Transverse colon (tissue), 4 donors: ENCODE data around the gene CRELD2. TPM values are rescaled to one million over a fixed set of nuclear protein-coding genes. Genes with fewer than 3 reads are reported as not detected.

ENCODE experiments used
- DNase-seq: peaks from one replicate; pipeline ENCODE4 v3.0.0-alpha.2; 2019
- H3K27ac ChIP-seq, 4 donors: fragments of 200-600 bp; sonication (generic); 2 replicates each; pipeline ENCODE4 v1.5.1; 2016 to 2018; ENCODE audit warnings: inconsistent platforms in 4 of 4
- H3K27me3 ChIP-seq: fragments of 200-600 bp; sonication (generic); 2 replicates; pipeline ENCODE4 v1.5.1; 2017; ENCODE audit warnings: inconsistent platforms
- H3K36me3 ChIP-seq, 4 donors: fragments of 200-600 bp; sonication (generic); 2 replicates each; pipeline ENCODE4 v1.5.1; 2017 to 2019; ENCODE audit warnings: inconsistent platforms in 4 of 4
- H3K4me1 ChIP-seq, 4 donors: fragments of 200-600 bp; sonication (generic); 2 replicates each; pipeline ENCODE4 v1.5.1; 2017 to 2020; ENCODE audit warnings: inconsistent platforms in 4 of 4
- H3K4me3 ChIP-seq, 4 donors: fragments of 200-600 bp; sonication (generic); 1 replicate in 1 of 4; 2 replicates in 3 of 4; pipeline versions ENCODE4 v1.5.1 to v1.6.1; 2017 to 2019; ENCODE audit warnings: inconsistent platforms in 4 of 4
- H3K9me3 ChIP-seq, 2 donors: fragments of 200-600 bp; sonication (generic); 2 replicates each; pipeline ENCODE4 v1.5.1; 2017 to 2019; ENCODE audit warnings: inconsistent platforms in 2 of 2
- EP300 ChIP-seq: sonication (generic); formaldehyde crosslinking; IDR thresholded peaks from one replicate; pipeline ENCODE4 v1.6.1; 2017; ENCODE audit warnings: antibody characterized with exemption, low read depth
- POLR2A ChIP-seq: fragments of 450-650 bp; IDR thresholded peaks from one replicate; pipeline ENCODE4 v1.6.1; 2016; ENCODE audit warnings: antibody characterized with exemption, mild to moderate bottlenecking, moderate library complexity
- POLR2AphosphoS5 ChIP-seq, 3 donors: sonication (generic); formaldehyde crosslinking; IDR thresholded peaks; one replicate each; pipeline ENCODE4 v1.6.1; 2016; ENCODE audit warnings: antibody characterized with exemption in 3 of 3
- WGBS, 2 donors: methylation state at CpG; one replicate each; pipeline ENCODE4 v1.1.5; 2018; ENCODE audit warnings: low coverage in 1 of 2; 5-methylcytosine and 5-hydroxymethylcytosine counted together
- in situ Hi-C, 4 donors: fragments of 200-750 bp; cut with MboI; loops; one replicate each; pipeline versions ENCODE4 v1.15.0 to v1.15.1; 2017; ENCODE audit warnings: low sequenced_read_pairs in 3 of 4, low pct_ligation_motif_present in 1 of 4, low pct_unique_long_range_greater_than_20kb in 1 of 4
- intact Hi-C: fragments of 100-400 bp; cut with DNase I; formaldehyde crosslinking; loops from one replicate; pipeline ENCODE4 v1.15.1; 2023; ENCODE audit warnings: low total_unique reads
- total RNA-seq, 4 donors: library from RNA; depleted of rRNA; stranded (reverse); fragments of >200 nt; gene quantifications; one replicate each; pipeline ENCODE4 v1.1.0, GENCODE V29; 2016
- TF ChIP-seq, protein P1 (sequence below), 5 experiments: fragments of 200-600 bp in 3 of 5; fragments of 450-650 bp in 2 of 5; sonication (generic) in 3 of 5; IDR thresholded peaks; 1 replicate in 2 of 5; 2 replicates in 3 of 5; pipeline ENCODE4 v1.5.1; 2016 to 2017; ENCODE audit warnings: antibody characterized with exemption in 5 of 5, inconsistent platforms in 3 of 5, mild to moderate bottlenecking in 2 of 5, moderate library complexity in 1 of 5

Gene CRELD2
- total RNA-seq, 4 donors from 2014 or later = 31.0 to 37.9 (median 36.4) TPM

DNA sequence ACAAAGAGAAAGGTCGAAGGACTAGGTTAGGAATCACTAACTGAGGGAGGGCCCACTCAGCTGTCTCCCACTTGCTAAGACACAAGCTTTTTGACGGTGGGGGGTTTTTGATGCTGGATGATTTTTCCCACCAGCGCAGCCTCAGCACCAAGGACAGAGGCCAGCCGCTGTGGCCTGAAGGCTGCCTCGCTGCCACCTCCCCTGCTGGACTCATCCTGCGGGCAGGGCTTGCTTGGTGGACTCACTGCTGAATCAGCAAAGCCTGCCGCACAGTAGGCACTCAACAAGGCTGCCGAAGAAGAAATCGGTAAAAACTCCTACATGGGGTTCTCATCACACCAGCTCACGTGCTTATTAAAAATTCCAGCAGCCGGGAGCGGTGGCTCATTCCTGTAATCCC, 2.8 kb upstream of the CRELD2 start:
- no peaks in the 10 kb centered on the region for H3K27me3 ChIP-seq
- intact Hi-C loops = no loop called here
- peaks cover 12 to 23% (median 19%) of the 10 kb centered on the region in 4 donors for H3K4me1 ChIP-seq
- in situ Hi-C loops = loop anchor here in 1 of 4 donors (10.0 kb wide), 1 partner anchor 141 kb away; no protein-coding TSS in a partner anchor
- H3K27ac ChIP-seq = no peak overlapping the region
- no peaks in the 10 kb centered on the region for H3K9me3 ChIP-seq
- TF ChIP-seq EP300 = no peak
- TF ChIP-seq, protein P1, sequence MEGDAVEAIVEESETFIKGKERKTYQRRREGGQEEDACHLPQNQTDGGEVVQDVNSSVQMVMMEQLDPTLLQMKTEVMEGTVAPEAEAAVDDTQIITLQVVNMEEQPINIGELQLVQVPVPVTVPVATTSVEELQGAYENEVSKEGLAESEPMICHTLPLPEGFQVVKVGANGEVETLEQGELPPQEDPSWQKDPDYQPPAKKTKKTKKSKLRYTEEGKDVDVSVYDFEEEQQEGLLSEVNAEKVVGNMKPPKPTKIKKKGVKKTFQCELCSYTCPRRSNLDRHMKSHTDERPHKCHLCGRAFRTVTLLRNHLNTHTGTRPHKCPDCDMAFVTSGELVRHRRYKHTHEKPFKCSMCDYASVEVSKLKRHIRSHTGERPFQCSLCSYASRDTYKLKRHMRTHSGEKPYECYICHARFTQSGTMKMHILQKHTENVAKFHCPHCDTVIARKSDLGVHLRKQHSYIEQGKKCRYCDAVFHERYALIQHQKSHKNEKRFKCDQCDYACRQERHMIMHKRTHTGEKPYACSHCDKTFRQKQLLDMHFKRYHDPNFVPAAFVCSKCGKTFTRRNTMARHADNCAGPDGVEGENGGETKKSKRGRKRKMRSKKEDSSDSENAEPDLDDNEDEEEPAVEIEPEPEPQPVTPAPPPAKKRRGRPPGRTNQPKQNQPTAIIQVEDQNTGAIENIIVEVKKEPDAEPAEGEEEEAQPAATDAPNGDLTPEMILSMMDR (IDR thresholded peaks at IDR 0.05) = no peak
- no peak for TF ChIP-seq POLR2A
- no peak for TF ChIP-seq POLR2AphosphoS5 (IDR thresholded peaks at IDR 0.05)
- peaks cover 0 to 5% (median 2%) of the 10 kb centered on the region in 4 donors for H3K36me3 ChIP-seq
- no peak for DNase-seq
- no peak overlapping the region for H3K4me3 ChIP-seq
- WGBS, 2 donors = 87% methylated on average over 12 of the region's 12 CpGs; no CpG with 5 or more reads in 1 of the 2 donors

DNA sequence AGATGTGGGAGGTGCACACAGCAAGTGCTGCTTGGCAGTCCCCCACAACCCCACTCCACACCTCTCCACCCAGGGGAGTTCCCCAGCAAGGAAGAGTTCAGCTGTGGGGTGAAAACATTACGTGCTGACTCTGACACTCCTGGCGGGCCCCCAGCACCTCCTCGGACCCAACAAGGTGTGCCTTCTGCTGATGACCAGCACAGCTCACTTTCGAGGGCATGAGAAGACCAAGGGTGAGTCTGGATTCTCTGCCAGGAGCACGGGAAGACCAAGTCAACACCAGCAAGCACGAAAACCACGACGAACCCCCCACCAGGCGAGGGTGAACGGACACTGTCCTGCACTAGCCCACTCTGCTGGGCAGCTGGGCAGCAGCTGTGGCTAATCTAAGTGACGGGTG, 1.6 kb upstream of the CRELD2 start:
- no peak for DNase-seq
- Histone ChIP-seq H3K27ac (no peak overlapping the region), H3K27me3 (no peaks in the 10 kb centered on the region), H3K9me3 (no peaks in the 10 kb centered on the region), H3K4me1 (peaks cover 12 to 23% (median 19%) of the 10 kb centered on the region in 4 donors), H3K4me3 (peak overlapping the region in 1 of 4 donors; percentile 89), H3K36me3 (peaks cover 0 to 5% (median 2%) of the 10 kb centered on the region in 4 donors)
- no peak for TF ChIP-seq POLR2AphosphoS5 (IDR thresholded peaks at IDR 0.05)
- TF ChIP-seq, protein P1 (IDR thresholded peaks at IDR 0.05) = no peak
- no peak for TF ChIP-seq EP300
- no peak for TF ChIP-seq POLR2A
- 71 to 87% methylated on average over 3 to 11 of the region's 11 CpGs for WGBS, 2 donors
- intact Hi-C loops (no loop called here), in situ Hi-C loops (loop anchor here in 1 of 4 donors (10.0 kb wide), 1 partner anchor 142 kb away; no protein-coding TSS in a partner anchor)

DNA sequence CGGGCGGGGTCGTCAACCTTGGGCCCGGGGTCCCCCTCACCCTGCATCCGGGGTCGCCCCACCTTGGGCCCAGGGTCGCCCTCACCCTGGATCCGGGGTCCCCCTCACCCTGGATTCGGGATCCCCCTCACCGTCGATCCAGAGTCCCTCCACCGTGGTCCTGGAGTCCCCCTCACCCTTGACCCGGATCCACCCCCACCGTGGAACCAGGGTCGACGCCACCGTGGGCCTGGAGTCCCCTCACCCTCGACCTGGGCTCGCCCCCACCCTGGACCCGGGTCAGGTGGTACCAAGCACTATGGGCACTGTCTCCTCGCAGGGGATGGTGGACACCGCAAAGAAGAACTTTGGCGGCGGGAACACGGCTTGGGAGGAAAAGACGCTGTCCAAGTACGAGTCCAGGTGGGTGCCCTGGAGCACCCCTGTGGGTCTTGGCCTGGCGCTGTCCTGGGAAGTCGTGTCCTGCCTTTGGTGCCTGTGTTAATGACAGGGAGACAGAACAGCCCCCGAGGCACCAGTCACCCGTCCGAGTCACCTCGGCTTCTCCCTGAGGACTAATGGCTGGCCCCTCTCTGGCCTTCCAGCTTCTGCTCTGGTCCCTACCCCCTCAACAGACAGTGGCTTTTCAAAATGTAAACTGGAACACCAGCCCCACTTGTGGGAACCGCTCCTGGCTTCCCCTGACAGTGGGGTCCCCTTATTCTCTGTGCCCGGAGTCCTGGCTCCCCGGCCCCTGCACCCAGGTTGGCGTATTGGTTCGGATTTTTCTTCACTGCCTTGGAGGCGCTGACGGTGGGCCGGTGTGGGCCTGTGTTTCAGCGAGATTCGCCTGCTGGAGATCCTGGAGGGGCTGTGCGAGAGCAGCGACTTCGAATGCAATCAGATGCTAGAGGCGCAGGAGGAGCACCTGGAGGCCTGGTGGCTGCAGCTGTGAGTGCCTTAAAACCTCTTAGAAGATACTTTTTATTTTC, 762 bp downstream of the CRELD2 start:
- H3K27ac ChIP-seq = peak overlapping the region; percentile 94 to 97 (median 95)
- H3K4me1 ChIP-seq = peaks cover 12 to 23% (median 19%) of the 10 kb centered on the region in 4 donors
- H3K4me3 ChIP-seq = peak overlapping the region; percentile 69 to 89 (median 76)
- no peaks in the 10 kb centered on the region for H3K36me3 ChIP-seq
- H3K9me3 ChIP-seq = no peaks in the 10 kb centered on the region
- TF ChIP-seq POLR2A (no peak), POLR2AphosphoS5 (IDR thresholded peaks at IDR 0.05) (no peak), EP300 (no peak)
- TF ChIP-seq, protein P1 (IDR thresholded peaks at IDR 0.05) = no peak
- WGBS, 2 donors = 55% methylated on average over 33 of the region's 47 CpGs; no CpG with 5 or more reads in 1 of the 2 donors
- in situ Hi-C loops = loop anchor here in 1 of 4 donors (10.0 kb wide), 1 partner anchor 144 kb away; no protein-coding TSS in a partner anchor
- no peak for DNase-seq
- no peaks in the 10 kb centered on the region for H3K27me3 ChIP-seq
- intact Hi-C loops = no loop called here

DNA sequence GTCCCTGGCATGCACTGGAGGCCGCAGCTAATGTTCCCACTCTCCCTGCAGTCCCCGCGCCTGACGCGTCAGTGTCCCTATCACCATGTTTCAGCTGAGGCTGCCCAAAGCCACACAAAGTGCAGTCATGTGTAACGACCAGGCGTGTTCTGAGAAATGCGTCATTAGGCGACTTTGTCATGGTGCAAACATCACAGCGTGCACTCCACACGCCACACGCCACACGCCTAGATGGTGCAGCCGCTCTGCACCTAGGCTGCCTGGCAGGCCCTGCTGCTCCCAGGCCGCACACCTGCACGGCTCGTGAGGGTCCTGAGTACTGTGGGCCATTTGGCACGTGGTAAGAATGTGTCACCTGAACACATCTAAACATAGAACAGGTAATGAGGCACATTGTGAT, 2.4 kb downstream of the CRELD2 start:
- no peaks in the 10 kb centered on the region for H3K9me3 ChIP-seq
- no peaks in the 10 kb centered on the region for H3K36me3 ChIP-seq
- 90% methylated on average over 18 of the region's 18 CpGs; no CpG with 5 or more reads in 1 of the 2 donors for WGBS, 2 donors
- in situ Hi-C loops = loop anchor here in 2 of 4 donors (10.0 kb wide), 1 partner anchor 114 kb away; no protein-coding TSS in a partner anchor
- peaks cover 12 to 23% (median 19%) of the 10 kb centered on the region in 4 donors for H3K4me1 ChIP-seq
- intact Hi-C loops = loop anchor here (5.0 kb wide), 1 partner anchor 154 kb away; no protein-coding TSS in a partner anchor
- H3K27me3 ChIP-seq = no peaks in the 10 kb centered on the region
- H3K4me3 ChIP-seq = no peak overlapping the region
- no peak for TF ChIP-seq POLR2A
- DNase-seq = no peak
- no peak overlapping the region for H3K27ac ChIP-seq
